CD1c-positive myeloid dendritic cell (primary cell): ENCODE measurements around the gene FARP1.

Experiments
- DNase-seq: peaks from one replicate; pipeline ENCODE4 v3.0.0-alpha.2; 2016; ENCODE audit errors: extremely low spot score

The FARP1 gene

GRCh38 chr13:98175043-98175442, 32.1 kb downstream of the FARP1 start:
- no peak for DNase-seq

GRCh38 chr13:98175823-98176222, 32.9 kb downstream of the FARP1 start:
- DNase-seq = no peak

GRCh38 chr13:98176777-98177608, 34.1 kb downstream of the FARP1 start, which contains the start of gene RNF113B:
TSS of gene RNF113B (minus strand) at chr13:98177269. CDS start at chr13:98177236, 33 bp downstream.
- DNase-seq = no peak

- no peak for DNase-seq
Observed at GRCh38 chr13:98180092-98180491, 37.2 kb downstream of the FARP1 start.

GRCh38 chr13:98181111-98181815, 38.4 kb downstream of the FARP1 start:
- DNase-seq = no peak

GRCh38 chr13:98182153-98182552, 39.3 kb downstream of the FARP1 start:
- no peak for DNase-seq

- no peak for DNase-seq
Observed at GRCh38 chr13:98182589-98182988, 39.7 kb downstream of the FARP1 start.

GRCh38 chr13:98184792-98185191, 41.9 kb downstream of the FARP1 start:
- DNase-seq = no peak

- DNase-seq = no peak
Observed at GRCh38 chr13:98187155-98187964, 44.5 kb downstream of the FARP1 start.

- no peak for DNase-seq
Observed at GRCh38 chr13:98187965-98188261, 45.0 kb downstream of the FARP1 start.

- no peak for DNase-seq
Observed at GRCh38 chr13:98188544-98189166, 45.8 kb downstream of the FARP1 start.

GRCh38 chr13:98189841-98190505, 47.1 kb downstream of the FARP1 start:
- no peak for DNase-seq

GRCh38 chr13:98190889-98191444, 48.1 kb downstream of the FARP1 start:
- DNase-seq = no peak

- DNase-seq = no peak
Observed at GRCh38 chr13:98192008-98192407, 49.1 kb downstream of the FARP1 start.

- DNase-seq = no peak
Observed at GRCh38 chr13:98195054-98195791, 52.3 kb downstream of the FARP1 start.

- DNase-seq = no peak
Observed at GRCh38 chr13:98198683-98199082, 55.8 kb downstream of the FARP1 start.

GRCh38 chr13:98199480-98199879, 56.6 kb downstream of the FARP1 start:
- DNase-seq = no peak

- no peak for DNase-seq
Observed at GRCh38 chr13:98200211-98200878, 57.5 kb downstream of the FARP1 start.

- no peak for DNase-seq
Observed at GRCh38 chr13:98201189-98201588, 58.3 kb downstream of the FARP1 start.

- no peak for DNase-seq
Observed at GRCh38 chr13:98201984-98202383, 59.1 kb downstream of the FARP1 start.
